Neural progenitor cell (in vitro differentiated cells): Measurements from ENCODE around the gene MBTPS1. TPM values are rescaled to one million over a fixed set of nuclear protein-coding genes. Genes with fewer than 3 reads are reported as not detected.

Experiments used
- DNase-seq: peaks from one replicate; pipeline ENCODE4 v3.0.0-alpha.2; 2016; ENCODE audit warnings: low spot score
- H2AFZ ChIP-seq: fragments of 200-600 bp; sonication (generic); replicated peaks from 2 replicates; pipeline ENCODE4 v1.6.1; 2016; ENCODE audit warnings: antibody characterized with exemption
- H3F3A ChIP-seq: fragments of 200-600 bp; sonication (generic); 2 replicates; pipeline ENCODE4 v1.6.1; 2016; ENCODE audit warnings: antibody characterized with exemption, low read depth
- H3K27ac ChIP-seq: fragments of 200-600 bp; sonication (generic); 2 replicates; pipeline ENCODE4 v1.5.1; 2016; ENCODE audit warnings: mild to moderate bottlenecking
- H3K27me3 ChIP-seq: fragments of 200-600 bp; sonication (generic); 2 replicates; pipeline ENCODE4 v1.6.1; 2016; ENCODE audit warnings: mild to moderate bottlenecking, moderate library complexity
- H3K36me3 ChIP-seq: fragments of 200-600 bp; sonication (generic); 2 replicates; pipeline ENCODE4 v1.5.1; 2016
- H3K4me1 ChIP-seq: fragments of 200-600 bp; sonication (generic); 2 replicates; pipeline ENCODE4 v1.6.1; 2016; ENCODE audit warnings: mixed run types
- H3K4me2 ChIP-seq: fragments of 200-600 bp; sonication (generic); 2 replicates; pipeline ENCODE4 v1.6.1; 2016
- H3K4me3 ChIP-seq: fragments of 200-600 bp; sonication (generic); 2 replicates; pipeline ENCODE4 v1.5.1; 2016
- H3K79me2 ChIP-seq: fragments of 200-600 bp; sonication (generic); 2 replicates; pipeline ENCODE4 v1.6.1; 2016; ENCODE audit warnings: low read depth
- H3K9ac ChIP-seq: fragments of 200-600 bp; sonication (generic); 2 replicates; pipeline ENCODE4 v1.6.1; 2016
- H3K9me3 ChIP-seq: fragments of 200-600 bp; sonication (generic); 2 replicates; pipeline ENCODE4 v1.5.1; 2016; ENCODE audit warnings: low read depth
- H4K20me1 ChIP-seq: fragments of 200-600 bp; sonication (generic); 2 replicates; pipeline ENCODE4 v1.6.1; 2016; ENCODE audit warnings: low read depth
- H3K27ac Mint-ChIP-seq: 3 replicates; pipeline ENCODE4 v1.8.0; 2021; ENCODE audit warnings: mixed read lengths
- H3K27me3 Mint-ChIP-seq: 2 replicates; pipeline ENCODE4 v1.8.0; 2022; ENCODE audit warnings: low read depth, mild to moderate bottlenecking, inconsistent platforms, moderate library complexity, mixed read lengths; ENCODE audit not compliant: insufficient read depth
- H3K36me3 Mint-ChIP-seq: 3 replicates; pipeline ENCODE4 v1.8.0; 2021; ENCODE audit warnings: mixed read lengths
- H3K4me1 Mint-ChIP-seq: 3 replicates; pipeline ENCODE4 v1.8.0; 2021; ENCODE audit warnings: mixed read lengths
- H3K4me3 Mint-ChIP-seq: 3 replicates; pipeline ENCODE4 v1.8.0; 2021; ENCODE audit warnings: mild to moderate bottlenecking, moderate library complexity, mixed read lengths
- H3K9me3 Mint-ChIP-seq: 3 replicates; pipeline ENCODE4 v1.8.0; 2020; ENCODE audit warnings: mixed read lengths
- EZH2 ChIP-seq: fragments of 200-600 bp; sonication (generic); IDR thresholded peaks from 2 replicates; pipeline ENCODE4 v1.6.1; 2017; ENCODE audit warnings: antibody characterized with exemption, mild to moderate bottlenecking, moderate library complexity
- EZH2phosphoT487 ChIP-seq: fragments of 200-600 bp; sonication (generic); IDR thresholded peaks from 2 replicates; pipeline ENCODE4 v1.6.1; 2017; ENCODE audit warnings: antibody characterized with exemption
- total RNA-seq: library from RNA; depleted of rRNA; stranded (reverse); fragments of >200 nt; gene quantifications from 2 replicates; pipeline ENCODE4 v1.2.3, GENCODE V29; 2015; ENCODE audit warnings: low replicate concordance
- TF ChIP-seq, protein P1 (sequence below): fragments of 200-600 bp; sonication (generic); IDR thresholded peaks from 2 replicates; pipeline ENCODE4 v1.5.1; 2017; ENCODE audit warnings: antibody characterized with exemption, mild to moderate bottlenecking

The MBTPS1 gene
- total RNA-seq, 1 donor from 2014 or later, result 52.3 TPM

DNA sequence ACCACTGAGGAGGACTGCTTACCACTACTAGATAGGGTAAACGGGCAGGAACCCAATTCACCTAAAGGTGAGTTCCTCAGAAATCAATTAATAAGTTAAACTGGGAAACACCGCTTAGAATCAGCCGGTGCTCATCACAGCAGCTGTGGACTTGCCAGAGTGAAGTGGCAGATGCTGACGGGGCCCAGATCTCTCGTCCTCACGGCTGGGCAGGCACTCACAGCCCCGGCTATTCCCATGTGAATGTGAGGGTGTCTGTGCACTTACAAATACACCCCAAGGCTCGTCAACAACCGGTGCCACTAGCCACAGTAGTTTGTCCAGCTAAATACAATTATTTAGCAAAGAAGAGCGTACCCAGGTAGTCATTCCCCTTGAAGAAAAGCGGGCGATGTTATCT, 29.7 kb downstream of the MBTPS1 start:
- no peak for DNase-seq
- Histone ChIP-seq H2AFZ (no peak overlapping the region), H4K20me1 (peaks cover 3% of the 10 kb centered on the region), H3K4me3 (no peak overlapping the region), H3K4me2 (no peak overlapping the region), H3K9me3 (no peaks in the 10 kb centered on the region), H3K4me1 (no peaks in the 10 kb centered on the region), H3K27me3 (no peaks in the 10 kb centered on the region), H3K36me3 (peaks cover 8% of the 10 kb centered on the region), H3F3A (peaks cover 7% of the 10 kb centered on the region), H3K27ac (no peak overlapping the region), H3K9ac (no peak overlapping the region), H3K79me2 (no peaks in the 10 kb centered on the region)
- H3K9me3 Mint-ChIP-seq, result no peaks in the 10 kb centered on the region
- peaks cover 2% of the 10 kb centered on the region for H3K27me3 Mint-ChIP-seq
- no peak overlapping the region for H3K4me3 Mint-ChIP-seq
- TF ChIP-seq EZH2 (no peak), EZH2phosphoT487 (no peak)
- TF ChIP-seq, protein P1, sequence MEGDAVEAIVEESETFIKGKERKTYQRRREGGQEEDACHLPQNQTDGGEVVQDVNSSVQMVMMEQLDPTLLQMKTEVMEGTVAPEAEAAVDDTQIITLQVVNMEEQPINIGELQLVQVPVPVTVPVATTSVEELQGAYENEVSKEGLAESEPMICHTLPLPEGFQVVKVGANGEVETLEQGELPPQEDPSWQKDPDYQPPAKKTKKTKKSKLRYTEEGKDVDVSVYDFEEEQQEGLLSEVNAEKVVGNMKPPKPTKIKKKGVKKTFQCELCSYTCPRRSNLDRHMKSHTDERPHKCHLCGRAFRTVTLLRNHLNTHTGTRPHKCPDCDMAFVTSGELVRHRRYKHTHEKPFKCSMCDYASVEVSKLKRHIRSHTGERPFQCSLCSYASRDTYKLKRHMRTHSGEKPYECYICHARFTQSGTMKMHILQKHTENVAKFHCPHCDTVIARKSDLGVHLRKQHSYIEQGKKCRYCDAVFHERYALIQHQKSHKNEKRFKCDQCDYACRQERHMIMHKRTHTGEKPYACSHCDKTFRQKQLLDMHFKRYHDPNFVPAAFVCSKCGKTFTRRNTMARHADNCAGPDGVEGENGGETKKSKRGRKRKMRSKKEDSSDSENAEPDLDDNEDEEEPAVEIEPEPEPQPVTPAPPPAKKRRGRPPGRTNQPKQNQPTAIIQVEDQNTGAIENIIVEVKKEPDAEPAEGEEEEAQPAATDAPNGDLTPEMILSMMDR, result no peak
- H3K36me3 Mint-ChIP-seq, result peaks cover 25% of the 10 kb centered on the region
- H3K4me1 Mint-ChIP-seq, result no peaks in the 10 kb centered on the region
- no peak overlapping the region for H3K27ac Mint-ChIP-seq

GRCh38 chr16:84086341-84086740, 30.4 kb downstream of the MBTPS1 start:
- no peak overlapping the region for H3K27ac ChIP-seq
- peaks cover 25% of the 10 kb centered on the region for H3K36me3 Mint-ChIP-seq

GRCh38 chr16:84085773-84086172, 31.0 kb downstream of the MBTPS1 start:
- TF ChIP-seq, protein P1, result no peak
- TF ChIP-seq EZH2, result no peak
- TF ChIP-seq EZH2phosphoT487, result no peak
- no peaks in the 10 kb centered on the region for H3K4me1 Mint-ChIP-seq
- no peak for DNase-seq
- Histone ChIP-seq H3K27me3 (no peaks in the 10 kb centered on the region), H3K36me3 (peaks cover 2% of the 10 kb centered on the region), H3K4me2 (no peak overlapping the region), H3K27ac (no peak overlapping the region), H3K4me1 (no peaks in the 10 kb centered on the region), H3K79me2 (no peaks in the 10 kb centered on the region), H3F3A (peaks cover 7% of the 10 kb centered on the region), H3K9me3 (no peaks in the 10 kb centered on the region), H3K4me3 (no peak overlapping the region), H2AFZ (no peak overlapping the region), H4K20me1 (peaks cover 3% of the 10 kb centered on the region), H3K9ac (no peak overlapping the region)
- H3K27me3 Mint-ChIP-seq, result peaks cover 2% of the 10 kb centered on the region
- no peak overlapping the region for H3K27ac Mint-ChIP-seq
- no peak overlapping the region for H3K4me3 Mint-ChIP-seq
- peaks cover 26% of the 10 kb centered on the region for H3K36me3 Mint-ChIP-seq
- H3K9me3 Mint-ChIP-seq, result no peaks in the 10 kb centered on the region

More at GRCh38 chr16:84086341-84086740, 30.4 kb downstream of the MBTPS1 start:
- no peak for TF ChIP-seq EZH2phosphoT487
- no peak for TF ChIP-seq EZH2
- TF ChIP-seq, protein P1, result no peak
- no peaks in the 10 kb centered on the region for H3K79me2 ChIP-seq
- H3F3A ChIP-seq, result peaks cover 7% of the 10 kb centered on the region
- no peak overlapping the region for H3K4me3 Mint-ChIP-seq
- H4K20me1 ChIP-seq, result peaks cover 3% of the 10 kb centered on the region
- H3K4me1 Mint-ChIP-seq, result no peaks in the 10 kb centered on the region
- no peaks in the 10 kb centered on the region for H3K4me1 ChIP-seq
- H3K27ac Mint-ChIP-seq, result no peak overlapping the region
- H3K9me3 ChIP-seq, result no peaks in the 10 kb centered on the region
- no peak overlapping the region for H3K9ac ChIP-seq
- H3K27me3 Mint-ChIP-seq, result peaks cover 2% of the 10 kb centered on the region
- peaks cover 5% of the 10 kb centered on the region for H3K36me3 ChIP-seq
- H3K4me2 ChIP-seq, result no peak overlapping the region
- H3K4me3 ChIP-seq, result no peak overlapping the region
- no peak overlapping the region for H2AFZ ChIP-seq
- H3K27me3 ChIP-seq, result no peaks in the 10 kb centered on the region
- DNase-seq, result no peak
- no peaks in the 10 kb centered on the region for H3K9me3 Mint-ChIP-seq
